Cardiac septum (tissue), 1 donor: ENCODE results near the gene APEX1. TPM values are rescaled to one million over a fixed set of nuclear protein-coding genes. Genes with fewer than 3 reads are reported as not detected.
"Not testable (repeated sequence)": the region's sequence is repeated elsewhere in the genome, so short reads cannot be mapped to it uniquely, and the experiment has no call there.

Source experiments
- DNase-seq: peaks from one replicate; pipeline ENCODE4 v3.0.0-alpha.2; 2020; ENCODE audit warnings: low spot score
- intact Hi-C: fragments of 100-400 bp; cut with DNase I; formaldehyde crosslinking; loops from one replicate; pipeline ENCODE4 v1.14.0; 2022
- total RNA-seq: library from RNA; stranded (reverse); fragmentation: NEBNext Ultra II Directional; extraction: Animal tissue kit (Norgen Biotek cat#: 25700); gene quantifications from one replicate; pipeline ENCODE4 v1.2.1, GENCODE V29; 2021
- donor health status: DM: no; HTN: no; CAD: no.

The APEX1 gene
- total RNA-seq, 1 donor from 2014 or later: 66.0 TPM

DNA sequence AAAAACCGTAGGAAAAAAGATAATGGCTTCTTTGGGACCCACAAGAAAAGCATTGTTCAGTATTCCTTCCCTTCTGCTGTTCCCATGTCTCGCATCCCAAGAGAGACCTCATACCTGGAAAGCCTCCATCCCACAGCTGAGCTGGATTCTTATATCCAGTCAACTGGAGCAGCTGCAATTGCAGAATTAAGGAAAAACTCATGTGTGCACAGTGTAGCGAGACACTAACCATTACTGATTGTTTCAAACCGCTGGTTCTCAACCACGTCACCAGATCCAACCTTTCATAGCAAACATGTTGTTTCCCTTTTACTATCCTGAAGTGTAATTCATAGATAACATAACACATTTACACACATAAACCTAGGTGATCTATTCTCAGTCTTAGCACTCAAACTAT is 44.9 kb downstream of the APEX1 start:
- intact Hi-C loops: no loop called here
- no peak for DNase-seq

DNA sequence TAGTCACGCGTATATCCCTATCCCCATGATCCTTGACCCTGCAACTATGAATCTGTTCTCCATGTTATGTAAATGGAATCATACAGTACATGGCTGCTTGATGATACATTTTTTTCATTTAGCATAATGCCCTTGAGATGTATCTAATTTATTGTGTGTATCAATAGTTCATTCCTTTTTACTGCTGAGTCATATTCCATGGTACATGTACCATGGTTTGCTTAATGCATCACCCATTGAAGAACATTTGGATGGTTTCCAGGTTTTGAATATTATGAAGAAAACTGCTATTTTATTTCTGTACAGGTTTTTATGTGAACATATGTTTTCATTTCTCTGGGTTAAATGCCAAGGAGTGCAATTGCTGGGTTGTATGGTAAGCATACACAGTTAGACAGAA is 46.3 kb downstream of the APEX1 start:
- intact Hi-C loops: no loop called here
- no peak for DNase-seq

- intact Hi-C loops: no loop called here
- no peak for DNase-seq
Observed at GRCh38 chr14:20503898-20504297, 48.9 kb downstream of the APEX1 start.

DNA sequence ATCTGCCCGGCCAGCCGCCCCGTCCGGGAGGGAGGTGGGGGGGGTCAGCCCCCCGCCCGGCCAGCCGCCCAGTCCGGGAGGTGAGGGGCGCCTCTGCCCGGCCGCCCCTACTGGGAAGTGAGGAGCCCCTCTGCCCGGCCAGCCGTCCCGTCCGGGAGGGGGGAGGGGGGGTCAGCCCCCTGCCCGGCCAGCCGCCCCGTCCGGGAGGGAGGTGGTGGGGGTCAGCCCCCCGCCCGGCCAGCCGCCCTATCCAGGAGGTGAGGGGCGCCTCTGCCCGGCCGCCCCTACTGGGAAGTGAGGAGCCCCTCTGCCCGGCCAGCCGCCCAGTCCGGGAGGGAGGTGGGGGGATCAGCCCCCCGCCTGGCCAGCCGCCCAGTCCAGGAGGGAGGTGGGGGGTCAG is 51.2 kb downstream of the APEX1 start:
- DNase-seq, intact Hi-C loops: not testable (repeated sequence)

DNA sequence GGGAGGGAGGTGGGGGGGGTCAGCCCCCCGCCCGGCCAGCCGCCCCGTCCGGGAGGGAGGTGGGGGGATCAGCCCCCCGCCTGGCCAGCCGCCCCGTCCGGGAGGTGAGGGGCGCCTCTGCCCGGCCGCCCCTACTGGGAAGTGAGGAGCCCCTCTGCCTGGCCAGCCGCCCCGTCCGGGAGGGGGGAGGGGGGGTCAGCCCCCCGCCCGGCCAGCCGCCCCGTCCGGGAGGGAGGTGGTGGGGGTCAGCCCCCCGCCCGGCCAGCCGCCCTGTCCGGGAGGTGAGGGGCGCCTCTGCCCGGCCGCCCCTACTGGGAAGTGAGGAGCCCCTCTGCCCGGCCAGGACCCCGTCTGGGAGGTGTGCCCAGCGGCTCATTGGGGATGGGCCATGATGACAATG is 51.7 kb downstream of the APEX1 start:
- DNase-seq, intact Hi-C loops: not testable (repeated sequence)

Other genes starting within 250 kb of the APEX1 start
- not detected for gene OR11H6, start 231.5 kb upstream of the APEX1 start, total RNA-seq
- not detected for gene OR11H7, start 226.2 kb upstream of the APEX1 start, total RNA-seq
- not detected for gene OR11H4, start 215.9 kb upstream of the APEX1 start, total RNA-seq
- gene TTC5, start 149.3 kb upstream of the APEX1 start, total RNA-seq: 11.1 TPM
- 61.3 TPM for gene CCNB1IP1, start 121.9 kb upstream of the APEX1 start, total RNA-seq
- gene PARP2, start 111.6 kb upstream of the APEX1 start, total RNA-seq: 15.2 TPM
- gene TEP1, start 41.7 kb upstream of the APEX1 start, total RNA-seq: 15.7 TPM
- gene KLHL33, start 19.1 kb upstream of the APEX1 start, total RNA-seq: 0.35 TPM
- 21.2 TPM for gene OSGEP, start 414 bp upstream of the APEX1 start, total RNA-seq
- 18.2 TPM for gene PIP4P1, start 6.2 kb downstream of the APEX1 start, total RNA-seq
- 17.4 TPM for gene PNP, start 14.2 kb downstream of the APEX1 start, total RNA-seq
- gene RNASE10, start 50.3 kb downstream of the APEX1 start, total RNA-seq: 0.48 TPM
- gene RNASE9, start 105.8 kb downstream of the APEX1 start, total RNA-seq: not detected
- not detected for gene RNASE11, start 132.8 kb downstream of the APEX1 start, total RNA-seq
- gene RNASE12, start 136.2 kb downstream of the APEX1 start, total RNA-seq: not detected
- gene OR6S1, start 186.5 kb downstream of the APEX1 start, total RNA-seq: not detected
- gene RNASE4, start 229.3 kb downstream of the APEX1 start, total RNA-seq: 5.6 TPM
- 2.7 TPM for gene ANG, start 233.5 kb downstream of the APEX1 start, total RNA-seq